GM12878 (cell line): ENCODE data around the gene SBNO2. TPM values are rescaled to one million over a fixed set of nuclear protein-coding genes. Genes with fewer than 3 reads are reported as not detected.

ENCODE experiments used
- ATF7 ChIP-seq: fragments of 450-650 bp; IDR thresholded peaks from 2 replicates; pipeline ENCODE4 v1.6.1; 2016; ENCODE audit warnings: low read depth, mild to moderate bottlenecking
- CBX5 ChIP-seq: sonication (generic); IDR thresholded peaks from 2 replicates; pipeline ENCODE4 v1.6.1; 2016; ENCODE audit warnings: low read depth, moderate library complexity, mild to moderate bottlenecking, inconsistent platforms
- CEBPB ChIP-seq, 2 experiments: fragments of 150-350 bp in 1 of 2; IDR thresholded peaks; 2 replicates each; pipeline ENCODE4 v1.6.1; 2012 to 2014; ENCODE audit warnings: low read depth in 2 of 2, low read length in 2 of 2, borderline replicate concordance in 1 of 2, inconsistent platforms in 1 of 2
- CREB1 ChIP-seq: IDR thresholded peaks from 2 replicates; pipeline ENCODE4 v1.6.1; 2012; ENCODE audit warnings: low read depth, mild to moderate bottlenecking, inconsistent platforms
- FOXK2 ChIP-seq: fragments of 450-650 bp; IDR thresholded peaks from 2 replicates; pipeline ENCODE4 v1.6.1; 2017; ENCODE audit warnings: mild to moderate bottlenecking, moderate library complexity
- KLF5 ChIP-seq: fragments of 450-650 bp; IDR thresholded peaks from 2 replicates; pipeline ENCODE4 v1.6.1; 2014; ENCODE audit warnings: mild to moderate bottlenecking; ENCODE audit not compliant: partially characterized antibody
- NR2F1 ChIP-seq: fragments of 450-650 bp; conservative IDR thresholded peaks from 2 replicates; pipeline ENCODE4 v1.6.1; 2017; ENCODE audit warnings: mild to moderate bottlenecking
- POLR2AphosphoS2 ChIP-seq: IDR thresholded peaks from 2 replicates; pipeline ENCODE4 v1.6.1; 2011; ENCODE audit warnings: low read depth, mild to moderate bottlenecking, low read length, improper control_type of control experiment, moderate library complexity
- PRDM15 ChIP-seq: fragments of 450-650 bp; formaldehyde crosslinking; IDR thresholded peaks from 2 replicates; pipeline ENCODE4 v1.4.0; 2020; ENCODE audit warnings: mild to moderate bottlenecking, moderate library complexity
- RELA ChIP-seq: fragments of 450-650 bp; IDR thresholded peaks from 2 replicates; pipeline ENCODE4 v1.8.0; 2014; ENCODE audit warnings: borderline replicate concordance; ENCODE audit not compliant: partially characterized antibody
- SIX5 ChIP-seq: IDR thresholded peaks from 2 replicates; pipeline ENCODE4 v1.6.1; 2011; ENCODE audit warnings: mild to moderate bottlenecking, low read depth, low read length, moderate library complexity; ENCODE audit not compliant: severe bottlenecking
- SREBF1 ChIP-seq: IDR thresholded peaks from 2 replicates; pipeline ENCODE4 v1.6.1; 2012; ENCODE audit warnings: mild to moderate bottlenecking, low read length
- ZNF687 ChIP-seq: fragments of 450-650 bp; IDR thresholded peaks from 2 replicates; pipeline ENCODE4 v1.6.1; 2017; ENCODE audit warnings: mild to moderate bottlenecking, moderate library complexity
- polyA plus RNA-seq, 11 experiments: library from polyadenylated mRNA; depleted of rRNA in 4 of 11; unstranded in 6 of 11; stranded (reverse) in 5 of 11; fragments of >200 nt; fragmentation: Nextera tagmentation in 4 of 11; fragmentation: Illumina TruSeq in 1 of 11; extraction: Ambion mirVana in 4 of 11; extraction: Trizol in 1 of 11; gene quantifications; 1 replicate in 1 of 11; 2 replicates in 10 of 11; pipeline versions ENCODE4 v1.2.1 to v1.2.3, GENCODE V29; 2011 to 2016; ENCODE audit warnings: inconsistent platforms in 2 of 11, missing spikeins in 2 of 11, low read depth in 1 of 11
- total RNA-seq, 4 experiments: library from RNA; depleted of rRNA in 3 of 4; stranded (reverse); fragments of >200 nt in 3 of 4; fragmentation: Illumina TruSeq in 1 of 4; extraction: Trizol in 1 of 4; gene quantifications; 2 replicates each; pipeline versions ENCODE4 v1.2.1 to v1.2.3, GENCODE V29; 2013 to 2021
- TF ChIP-seq, protein P1 (sequence below): fragments of 150-350 bp; IDR thresholded peaks from 2 replicates; pipeline ENCODE4 v1.6.1; 2014; ENCODE audit warnings: mild to moderate bottlenecking, low read depth, low read length
- TF ChIP-seq, protein P2 (sequence below): IDR thresholded peaks from 2 replicates; pipeline ENCODE4 v1.6.1; 2012; ENCODE audit warnings: low read depth, low read length, improper control_type of control experiment
- TF ChIP-seq, protein P3 (sequence below): IDR thresholded peaks from 2 replicates; pipeline ENCODE4 v1.6.1; 2012; ENCODE audit warnings: low read length, inconsistent platforms
- TF ChIP-seq, protein P4 (sequence below): IDR thresholded peaks from 2 replicates; pipeline ENCODE4 v1.6.1; 2012; ENCODE audit warnings: low read depth, low read length, improper control_type of control experiment

SBNO2 gene
- total and polyA plus RNA-seq, 10 of the 15 experiments (the other 5 are each of a cell fraction or from before 2014, with no cell fraction given), result 0.08 to 44.6 (median 5.4) TPM

- TF ChIP-seq, protein P1, sequence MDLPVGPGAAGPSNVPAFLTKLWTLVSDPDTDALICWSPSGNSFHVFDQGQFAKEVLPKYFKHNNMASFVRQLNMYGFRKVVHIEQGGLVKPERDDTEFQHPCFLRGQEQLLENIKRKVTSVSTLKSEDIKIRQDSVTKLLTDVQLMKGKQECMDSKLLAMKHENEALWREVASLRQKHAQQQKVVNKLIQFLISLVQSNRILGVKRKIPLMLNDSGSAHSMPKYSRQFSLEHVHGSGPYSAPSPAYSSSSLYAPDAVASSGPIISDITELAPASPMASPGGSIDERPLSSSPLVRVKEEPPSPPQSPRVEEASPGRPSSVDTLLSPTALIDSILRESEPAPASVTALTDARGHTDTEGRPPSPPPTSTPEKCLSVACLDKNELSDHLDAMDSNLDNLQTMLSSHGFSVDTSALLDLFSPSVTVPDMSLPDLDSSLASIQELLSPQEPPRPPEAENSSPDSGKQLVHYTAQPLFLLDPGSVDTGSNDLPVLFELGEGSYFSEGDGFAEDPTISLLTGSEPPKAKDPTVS, result no peak
- TF ChIP-seq, protein P2, sequence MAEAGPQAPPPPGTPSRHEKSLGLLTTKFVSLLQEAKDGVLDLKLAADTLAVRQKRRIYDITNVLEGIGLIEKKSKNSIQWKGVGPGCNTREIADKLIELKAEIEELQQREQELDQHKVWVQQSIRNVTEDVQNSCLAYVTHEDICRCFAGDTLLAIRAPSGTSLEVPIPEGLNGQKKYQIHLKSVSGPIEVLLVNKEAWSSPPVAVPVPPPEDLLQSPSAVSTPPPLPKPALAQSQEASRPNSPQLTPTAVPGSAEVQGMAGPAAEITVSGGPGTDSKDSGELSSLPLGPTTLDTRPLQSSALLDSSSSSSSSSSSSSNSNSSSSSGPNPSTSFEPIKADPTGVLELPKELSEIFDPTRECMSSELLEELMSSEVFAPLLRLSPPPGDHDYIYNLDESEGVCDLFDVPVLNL, result no peak
- TF ChIP-seq, protein P3, sequence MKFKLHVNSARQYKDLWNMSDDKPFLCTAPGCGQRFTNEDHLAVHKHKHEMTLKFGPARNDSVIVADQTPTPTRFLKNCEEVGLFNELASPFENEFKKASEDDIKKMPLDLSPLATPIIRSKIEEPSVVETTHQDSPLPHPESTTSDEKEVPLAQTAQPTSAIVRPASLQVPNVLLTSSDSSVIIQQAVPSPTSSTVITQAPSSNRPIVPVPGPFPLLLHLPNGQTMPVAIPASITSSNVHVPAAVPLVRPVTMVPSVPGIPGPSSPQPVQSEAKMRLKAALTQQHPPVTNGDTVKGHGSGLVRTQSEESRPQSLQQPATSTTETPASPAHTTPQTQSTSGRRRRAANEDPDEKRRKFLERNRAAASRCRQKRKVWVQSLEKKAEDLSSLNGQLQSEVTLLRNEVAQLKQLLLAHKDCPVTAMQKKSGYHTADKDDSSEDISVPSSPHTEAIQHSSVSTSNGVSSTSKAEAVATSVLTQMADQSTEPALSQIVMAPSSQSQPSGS, result no peak
- TF ChIP-seq SREBF1 (no peak), CBX5 (no peak), SIX5 (no peak), CEBPB (IDR thresholded peaks at IDR 0.05; ENCODE audit: borderline replicate concordance in 1 of 2, low read depth in 2 of 2, low read length in 2 of 2) (no peak), PRDM15 (CRISPR knock-in tag) (no peak), FOXK2 (no peak), ATF7 (0 out of 2 replicates have a peak, but pooled peaks have one; percentile 16), KLF5 (no peak), CREB1 (peak; percentile 73), POLR2AphosphoS2 (no peak), RELA (no peak), ZNF687 (no peak), NR2F1 (peak; percentile 48; the same call in 1 of the 2 replicates)
- TF ChIP-seq, protein P4, sequence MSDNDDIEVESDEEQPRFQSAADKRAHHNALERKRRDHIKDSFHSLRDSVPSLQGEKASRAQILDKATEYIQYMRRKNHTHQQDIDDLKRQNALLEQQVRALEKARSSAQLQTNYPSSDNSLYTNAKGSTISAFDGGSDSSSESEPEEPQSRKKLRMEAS, result peak; percentile 23; the same call in 1 of the 2 replicates
Measured at GRCh38 chr19:1131718-1132551, 42.1 kb downstream of the SBNO2 start (continued).
